NCI-H128 (cell line): ENCODE measurements around the gene JRKL.
A peak's percentile ranks its signal among the peaks of the same experiment; 100 is the strongest.

Source experiments
- DNase-seq: peaks from one replicate; lab custom pipeline; 2025; ENCODE audit not compliant: unreplicated experiment; lab: John Stamatoyannopoulos, UW

JRKL gene

DNA sequence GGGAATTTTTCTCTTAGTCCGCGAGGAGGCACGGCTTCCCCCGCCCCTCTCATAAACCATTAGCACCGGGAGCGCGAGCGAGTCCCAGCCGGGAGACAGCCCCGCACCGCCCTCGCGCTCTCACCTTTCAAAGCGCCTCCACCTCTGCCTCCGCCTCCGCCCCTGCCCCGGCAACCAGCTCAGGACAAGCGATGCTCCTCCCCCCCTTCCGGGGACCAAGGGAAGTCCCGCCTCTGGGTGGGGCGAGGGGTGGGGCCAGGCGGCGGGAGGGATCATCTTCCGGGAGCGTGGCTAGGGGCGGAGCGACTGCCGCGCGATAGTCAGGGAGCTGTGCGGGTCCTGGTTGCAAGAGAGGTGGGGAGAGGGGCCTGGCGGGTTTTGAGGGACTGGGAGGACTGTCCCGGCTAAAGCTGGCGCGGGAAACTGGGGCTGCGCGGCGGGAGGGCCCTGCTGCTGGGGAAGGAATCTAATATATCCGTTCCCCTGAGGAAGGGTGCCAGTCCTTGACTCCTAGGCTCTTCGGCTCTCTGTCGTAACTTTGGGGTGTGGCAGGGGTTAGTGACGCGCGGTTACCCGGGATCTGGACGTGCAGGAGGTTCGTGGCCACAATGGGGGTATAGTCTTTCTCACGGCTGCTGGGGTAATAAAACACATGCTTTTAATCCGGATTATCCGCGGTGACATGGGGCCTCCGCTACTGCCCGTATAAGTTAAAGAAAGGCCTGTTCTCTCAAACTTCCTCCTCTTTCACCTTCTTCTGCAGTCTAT, at the start of gene JRKL, which contains the start of gene CCDC82:
Gene JRKL (plus strand): TSS at position 294 of the 768 bp plus-strand sequence. CDS start 637 bp downstream, outside the sequence.
Gene CCDC82 (minus strand): TSS at position 193 of the 768 bp plus-strand sequence. CDS start 5,165 bp downstream, outside the sequence.
- peak; percentile 89 for DNase-seq

DNA sequence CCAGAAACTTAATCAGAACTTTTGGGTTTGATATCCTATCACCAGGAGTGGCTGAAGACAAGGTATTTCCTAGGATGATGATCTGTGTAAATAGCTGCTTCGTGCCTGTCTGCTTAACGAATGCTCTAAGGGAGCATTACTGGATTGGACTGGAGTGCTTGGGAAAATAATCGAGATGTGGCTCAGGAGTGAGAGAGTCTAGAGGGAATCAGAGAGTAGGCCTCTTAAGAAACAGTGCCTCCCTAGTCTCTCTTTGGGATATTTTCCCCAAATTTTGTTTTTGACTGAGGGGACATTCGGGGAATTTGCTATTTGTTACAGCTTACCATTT, 49.3 kb upstream of the JRKL start:
- DNase-seq: no peak

DNA sequence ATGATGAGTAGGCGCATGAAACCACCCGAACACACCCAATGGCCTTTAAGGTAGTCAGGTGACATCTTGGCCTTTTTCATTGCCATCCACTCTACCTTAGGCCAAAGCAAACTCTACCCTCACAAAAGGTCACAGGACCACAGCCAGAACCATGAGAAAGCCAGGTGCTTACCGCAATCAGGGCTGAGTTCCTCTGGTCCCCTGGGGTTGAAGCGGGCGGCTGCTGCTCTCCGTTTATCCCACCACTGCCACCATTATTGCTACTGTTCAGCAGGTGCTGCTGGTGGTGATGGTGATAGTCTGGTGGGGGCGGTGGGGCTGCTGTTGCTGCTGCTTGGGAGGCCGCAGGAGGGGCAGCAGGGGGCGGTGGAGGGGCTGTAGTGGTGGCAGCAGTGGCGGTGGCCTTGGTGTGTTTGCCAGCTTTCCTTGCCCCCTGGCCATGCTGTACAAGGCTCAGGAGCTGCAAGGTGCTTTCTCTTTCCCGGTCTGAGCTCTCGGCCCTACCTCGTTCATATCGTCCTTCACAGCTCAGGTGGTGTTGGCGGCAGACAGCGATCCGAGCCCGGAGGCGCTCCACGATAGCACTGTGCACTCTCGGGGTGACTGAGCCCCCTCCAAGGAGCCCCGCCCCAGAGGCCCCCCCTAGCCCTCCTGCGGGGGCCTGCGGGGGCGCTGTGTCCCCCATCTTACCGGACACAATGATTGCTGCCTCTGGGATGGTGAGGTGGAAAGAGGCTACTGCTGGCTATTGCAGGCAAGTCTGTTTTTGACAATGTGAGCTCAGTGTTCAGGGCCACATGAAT, 48.4 kb upstream of the JRKL start:
- DNase-seq: no peak

DNA sequence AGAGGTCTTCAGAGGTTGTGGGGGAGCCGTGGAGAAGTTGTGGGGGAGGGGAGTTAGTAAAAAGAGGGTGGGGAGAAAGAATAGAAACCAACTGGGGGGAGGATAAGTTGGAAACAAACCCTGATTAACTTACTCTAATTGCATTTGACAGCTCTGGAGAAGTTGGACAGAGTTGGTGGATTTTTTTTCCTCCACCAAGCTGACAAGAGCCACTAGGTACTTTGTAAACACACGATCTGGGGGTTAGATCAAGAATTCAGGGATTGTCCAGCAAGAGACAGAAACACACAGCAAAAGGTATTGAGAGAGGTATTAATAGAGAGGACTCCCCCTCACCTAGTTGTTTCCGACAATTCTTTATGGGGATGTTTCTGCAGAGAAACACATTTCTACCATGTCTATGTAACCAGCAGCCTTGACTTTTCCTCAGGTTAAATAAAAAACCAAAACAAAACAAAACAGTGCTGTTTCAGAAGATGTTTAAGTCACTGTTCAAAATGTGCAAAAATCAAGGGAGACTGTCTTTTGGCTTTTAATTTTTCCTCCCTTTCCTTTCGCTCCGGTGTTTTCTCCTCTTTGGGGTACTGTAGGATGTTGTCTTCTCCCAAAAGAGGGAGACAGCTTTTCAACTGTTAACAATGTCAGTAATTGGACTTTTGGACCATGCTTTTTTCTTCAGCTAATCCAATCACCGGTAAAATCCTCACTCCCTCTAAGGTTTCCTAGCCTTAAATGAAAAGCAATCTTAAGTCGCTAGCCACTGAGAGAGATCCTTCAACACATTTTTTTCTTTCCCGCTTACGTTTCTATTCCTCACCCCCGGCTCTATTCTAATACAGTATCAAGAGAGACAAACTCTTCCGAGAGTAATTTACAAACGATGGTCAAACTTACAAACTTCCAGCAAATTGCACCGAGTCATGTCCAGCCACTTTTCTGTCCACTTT, 47.5 kb upstream of the JRKL start:
- no peak for DNase-seq

DNA sequence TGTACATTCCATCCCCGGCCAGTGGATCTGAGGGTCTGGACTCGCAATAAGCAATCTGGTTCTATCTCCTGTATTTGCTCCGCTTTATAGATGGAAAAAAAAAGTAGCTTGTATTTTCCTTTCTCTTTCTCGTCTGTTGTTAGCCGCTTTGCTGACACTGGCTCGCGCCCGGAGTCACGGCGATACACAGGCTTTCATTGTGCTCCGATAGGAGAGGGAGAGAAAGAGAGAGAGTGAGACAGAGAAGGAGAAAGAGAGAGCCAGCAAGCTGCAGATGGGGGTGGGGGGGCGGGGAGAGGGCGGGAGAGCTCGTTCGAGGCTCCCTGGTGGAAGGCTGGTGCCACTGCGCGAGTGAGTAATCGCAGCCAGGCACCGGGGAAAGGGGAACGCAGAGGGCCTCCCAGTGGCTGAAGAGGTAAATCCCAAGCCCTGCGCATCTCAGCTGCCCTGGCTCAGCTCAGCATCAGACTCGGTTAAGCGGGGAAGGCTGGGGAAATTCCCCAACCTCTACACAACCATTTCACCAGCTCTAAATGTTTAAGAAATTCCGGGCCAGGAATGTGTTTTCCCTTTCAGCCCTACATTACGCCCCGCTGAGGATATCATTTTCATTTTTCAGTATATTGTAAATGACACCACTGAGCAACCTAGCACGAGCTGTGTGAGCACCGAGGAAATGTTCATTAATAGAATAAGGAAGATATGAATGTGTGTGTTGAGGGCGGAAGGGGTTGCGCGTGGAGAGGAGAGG, 46.7 kb upstream of the JRKL start, which contains the start of gene MAML2:
Gene MAML2 (minus strand): TSS at position 235 of the 751 bp plus-strand sequence. CDS start 1,300 bp downstream, outside the sequence.
- peak; percentile 75 for DNase-seq

DNA sequence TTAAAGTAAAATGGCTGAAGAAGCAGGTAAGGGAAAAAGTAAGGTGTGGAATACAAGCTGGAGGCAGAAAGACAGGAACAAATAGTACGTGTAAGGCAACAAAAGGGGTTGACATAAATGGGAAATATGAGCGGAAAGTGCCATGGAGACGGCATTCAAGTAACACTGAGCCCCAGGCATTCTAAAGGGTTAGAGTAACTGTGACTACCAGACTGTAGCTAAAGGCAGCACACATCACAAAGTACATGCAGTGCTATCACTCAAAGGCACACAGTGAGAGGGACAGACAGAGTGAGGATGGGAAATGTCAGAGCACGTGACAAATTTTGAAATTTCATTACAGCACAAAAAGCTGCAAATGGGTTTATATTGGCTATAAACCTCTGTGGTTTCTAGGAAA, 33.0 kb upstream of the JRKL start:
- no peak for DNase-seq

DNA sequence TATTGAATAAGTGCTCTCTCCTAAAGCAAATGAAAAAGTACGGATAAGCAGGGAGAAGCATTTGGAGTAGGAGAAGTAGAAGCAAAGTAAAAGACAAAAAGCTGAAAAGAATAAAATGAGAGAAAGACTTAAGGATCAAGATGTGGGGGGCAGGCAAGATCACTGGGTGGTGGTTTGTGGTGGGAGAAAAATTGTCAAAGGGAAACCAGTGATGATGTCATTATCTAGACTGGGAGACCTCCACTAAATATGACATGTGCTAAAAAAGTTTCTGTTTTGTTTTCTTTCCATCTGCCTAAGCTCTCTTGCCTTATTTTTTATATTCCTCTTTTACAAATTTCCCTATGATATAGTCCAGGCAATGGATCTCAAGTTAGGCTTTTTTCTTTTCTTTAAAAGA, 32.0 kb upstream of the JRKL start:
- no peak for DNase-seq

DNA sequence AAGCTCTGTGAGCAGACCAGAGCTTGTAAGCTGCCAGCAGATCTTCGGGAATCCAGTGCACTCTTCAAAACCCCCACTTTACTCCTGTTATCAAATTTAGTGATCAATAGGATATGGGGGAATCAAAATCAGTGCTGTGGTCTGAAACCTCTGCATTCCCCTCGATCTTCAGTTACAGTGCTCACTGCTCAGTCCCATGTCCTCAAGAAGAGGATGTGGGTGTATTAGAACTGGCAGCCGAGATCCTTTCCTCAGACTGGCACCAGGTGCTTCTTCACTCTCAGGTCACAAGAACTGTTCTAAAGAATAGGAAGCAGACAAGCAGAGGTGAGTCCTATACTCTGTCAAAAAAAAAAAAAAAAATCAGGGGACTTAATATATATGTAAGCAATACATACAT, 31.5 kb upstream of the JRKL start:
- DNase-seq: no peak

DNA sequence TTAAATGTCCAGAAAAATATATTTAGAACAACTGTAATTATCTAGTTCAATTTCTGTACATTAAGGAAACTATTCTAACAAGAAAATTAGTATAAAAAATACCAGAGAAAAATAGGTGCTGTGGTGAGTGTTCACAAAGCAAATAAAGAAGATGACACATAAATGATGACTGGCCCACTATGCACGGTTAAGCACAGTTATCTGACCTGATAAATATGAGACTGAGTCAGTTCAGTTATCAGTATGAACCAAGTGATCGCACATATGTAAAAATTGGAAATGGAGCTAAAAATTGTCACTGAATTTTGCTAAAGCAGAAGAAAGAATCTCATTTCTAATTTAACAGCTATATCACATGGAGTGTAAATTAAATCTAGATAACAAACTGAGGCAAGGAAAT, 28.0 kb upstream of the JRKL start:
- no peak for DNase-seq

DNA sequence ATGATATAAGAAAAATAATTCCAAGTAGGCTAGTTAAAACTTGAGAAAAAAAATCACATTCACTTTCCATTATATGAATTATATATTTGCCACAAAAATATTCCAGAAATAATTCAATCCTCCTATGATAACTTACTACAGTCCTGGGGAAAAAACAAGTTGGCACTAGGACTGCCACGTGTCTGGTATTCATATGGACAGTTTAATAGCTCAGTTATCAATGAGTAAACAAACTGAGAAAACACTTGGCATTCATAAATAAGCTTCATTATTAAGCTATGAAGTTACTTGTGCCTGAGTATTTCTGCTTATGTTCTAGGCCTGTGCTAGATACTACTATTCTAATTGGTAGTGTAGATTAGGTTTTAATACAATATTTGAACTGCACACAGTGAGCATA, 24.3 kb upstream of the JRKL start:
- no peak for DNase-seq

DNA sequence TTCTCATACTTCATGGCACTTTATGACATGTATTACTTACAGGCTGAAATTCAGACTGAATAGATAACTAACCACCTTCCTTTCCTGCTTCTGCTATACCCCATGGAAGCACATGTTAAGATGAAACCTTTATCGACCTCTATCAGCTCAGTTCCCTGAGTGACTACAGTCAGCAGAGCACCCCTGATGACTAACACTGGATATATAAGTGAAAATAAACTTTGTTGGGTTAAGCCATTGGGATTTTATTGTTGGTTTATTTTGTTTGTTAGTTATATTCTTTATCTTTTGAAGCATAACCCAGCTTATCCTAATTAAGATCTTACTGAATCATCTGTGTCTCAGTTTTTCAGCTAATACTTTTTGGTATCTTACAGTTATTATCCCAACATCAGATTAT, 23.8 kb upstream of the JRKL start:
- no peak for DNase-seq

DNA sequence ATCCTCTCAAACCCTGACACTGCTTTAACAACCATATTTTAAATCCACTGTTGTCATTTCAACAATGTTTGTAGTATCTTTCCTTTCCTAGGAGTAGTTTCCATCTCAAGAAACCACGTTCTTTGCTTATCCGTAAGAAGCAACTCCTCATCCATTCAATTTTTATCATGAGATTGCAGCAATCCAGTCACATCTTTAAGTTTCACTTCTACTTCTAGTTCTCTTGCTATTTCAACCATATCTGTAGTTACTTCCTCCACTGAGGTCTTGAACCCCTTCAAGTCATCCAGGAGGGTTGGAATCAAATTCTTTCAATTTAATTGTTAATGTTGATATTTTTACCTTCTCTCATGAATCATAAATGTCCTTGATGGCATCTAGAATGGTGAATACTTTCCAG, 22.5 kb upstream of the JRKL start:
- DNase-seq: no peak

DNA sequence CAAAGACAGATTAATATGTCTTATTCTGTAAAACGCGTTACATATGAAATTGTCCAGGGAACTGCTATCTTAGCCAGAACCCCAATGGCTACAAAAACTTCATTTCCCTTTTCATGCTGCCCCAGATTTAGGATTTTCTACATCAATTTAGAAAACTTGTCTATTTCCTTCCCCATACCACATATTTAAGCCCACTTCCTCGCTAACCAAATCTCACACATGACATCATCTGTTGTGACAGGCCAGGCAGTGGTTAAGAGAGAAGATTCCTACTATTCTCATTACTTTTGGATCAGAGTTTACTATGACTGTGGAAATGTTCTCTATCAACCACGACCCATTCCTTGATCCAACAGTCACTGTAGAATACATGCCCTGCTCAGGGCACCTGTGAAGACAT, 16.0 kb upstream of the JRKL start:
- DNase-seq: no peak

DNA sequence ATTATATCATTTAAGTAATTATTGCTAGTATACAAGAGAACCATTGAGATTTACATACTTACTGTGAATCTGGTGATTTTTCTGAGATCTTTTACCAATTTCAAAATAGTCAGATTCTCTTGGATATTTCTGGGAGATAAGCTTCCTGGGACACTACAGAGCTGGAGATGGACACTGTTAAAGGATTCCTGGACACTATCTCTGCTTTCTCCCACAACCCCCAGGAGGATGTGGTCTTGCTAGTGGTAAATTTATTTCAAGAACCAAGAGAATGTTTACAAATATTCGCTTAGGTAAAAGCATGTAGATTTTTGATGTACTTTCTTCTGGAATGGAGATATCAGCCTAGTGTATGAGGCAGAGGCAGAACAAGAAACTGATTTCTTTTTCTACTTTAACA, 13.0 kb upstream of the JRKL start:
- no peak for DNase-seq

DNA sequence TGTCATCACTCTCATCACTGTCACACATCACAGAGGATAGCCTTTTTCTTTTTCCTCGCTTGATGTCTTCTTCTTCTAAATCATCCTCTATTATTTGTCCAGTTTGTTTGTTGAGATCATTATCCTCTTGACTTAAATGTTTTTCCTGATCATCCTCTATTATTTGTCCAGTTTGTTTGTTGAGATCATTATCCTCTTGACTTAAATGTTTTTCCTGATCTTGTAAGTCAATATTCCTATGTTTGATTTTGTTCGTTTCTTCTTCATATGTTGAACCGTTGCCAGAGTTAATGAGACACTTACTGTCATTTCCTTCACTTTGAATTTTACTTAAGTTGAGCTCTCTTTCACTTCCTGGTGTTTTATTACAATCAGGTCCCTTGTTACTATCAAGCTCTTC, 5.7 kb upstream of the JRKL start:
- DNase-seq: no peak

DNA sequence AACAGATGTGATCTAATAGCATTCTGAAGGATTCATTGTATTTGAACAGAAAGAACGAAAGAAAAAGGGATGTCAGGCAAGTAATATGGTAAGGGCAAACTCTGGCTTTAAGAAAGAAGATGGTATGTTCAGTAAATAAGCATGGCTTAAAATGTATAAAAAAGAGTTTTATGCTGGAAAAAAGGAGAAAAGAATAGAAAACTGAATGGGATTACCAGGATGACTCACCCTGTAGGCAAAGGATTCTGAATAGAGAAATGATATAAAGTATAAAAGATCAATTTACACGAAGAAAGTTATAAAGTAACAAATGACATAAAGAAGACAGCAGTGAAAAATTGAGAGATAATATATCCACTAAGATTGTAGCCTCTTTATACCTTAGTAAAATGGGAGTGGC, 4.6 kb upstream of the JRKL start:
- DNase-seq: no peak

DNA sequence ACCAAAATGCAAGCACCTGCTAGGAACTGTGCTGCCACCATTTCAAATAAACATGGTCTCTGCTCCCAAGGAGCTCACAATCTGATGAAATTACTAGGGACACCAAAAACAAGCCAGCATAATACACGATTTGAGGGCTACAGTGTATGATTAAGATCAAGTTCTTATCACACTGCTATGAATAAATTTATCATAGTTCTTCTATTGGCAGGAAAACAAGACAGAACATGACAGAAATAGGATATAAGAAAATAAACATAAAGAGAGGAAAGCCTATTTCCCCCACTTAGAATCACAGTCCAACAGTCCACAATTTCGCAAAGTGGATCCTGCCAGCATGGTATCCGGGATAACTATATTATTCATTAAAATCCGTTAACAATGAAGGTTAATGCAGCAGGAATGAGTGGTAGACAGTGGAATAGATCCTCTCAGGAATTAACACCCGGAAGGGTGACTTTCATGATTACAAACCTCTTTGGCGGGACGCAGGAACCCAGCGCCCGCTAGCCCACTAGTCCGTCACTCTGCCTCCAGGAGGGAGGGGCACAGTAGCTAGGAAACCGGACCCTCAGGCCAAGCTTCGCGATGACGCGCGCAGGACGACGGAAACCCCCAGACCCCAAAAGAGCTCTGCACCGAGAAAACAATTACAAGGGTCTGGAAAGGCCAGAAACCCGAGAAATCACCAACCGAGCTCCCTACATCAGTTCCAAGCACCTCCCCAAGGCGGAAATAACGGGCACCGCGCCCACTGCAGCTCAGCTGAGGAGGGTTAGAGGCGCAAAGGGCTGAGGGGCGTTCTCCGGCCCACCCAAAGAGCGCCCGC, 708 bp upstream of the JRKL start:
- DNase-seq: peak; percentile 52

DNA sequence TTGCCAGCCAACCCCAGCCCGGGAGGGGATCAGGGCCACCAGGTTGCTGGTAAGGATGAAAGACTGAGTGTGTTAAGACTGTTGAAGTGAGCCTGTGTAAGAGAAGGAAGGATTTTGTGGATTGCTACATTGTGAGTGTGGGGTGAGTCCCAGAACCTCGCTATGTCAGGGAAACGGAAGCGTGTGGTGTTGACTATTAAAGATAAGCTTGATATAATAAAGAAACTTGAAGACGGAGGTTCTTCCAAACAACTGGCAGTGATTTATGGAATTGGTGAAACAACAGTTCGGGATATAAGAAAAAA, 627 bp downstream of the JRKL start:
- DNase-seq: no peak

DNA sequence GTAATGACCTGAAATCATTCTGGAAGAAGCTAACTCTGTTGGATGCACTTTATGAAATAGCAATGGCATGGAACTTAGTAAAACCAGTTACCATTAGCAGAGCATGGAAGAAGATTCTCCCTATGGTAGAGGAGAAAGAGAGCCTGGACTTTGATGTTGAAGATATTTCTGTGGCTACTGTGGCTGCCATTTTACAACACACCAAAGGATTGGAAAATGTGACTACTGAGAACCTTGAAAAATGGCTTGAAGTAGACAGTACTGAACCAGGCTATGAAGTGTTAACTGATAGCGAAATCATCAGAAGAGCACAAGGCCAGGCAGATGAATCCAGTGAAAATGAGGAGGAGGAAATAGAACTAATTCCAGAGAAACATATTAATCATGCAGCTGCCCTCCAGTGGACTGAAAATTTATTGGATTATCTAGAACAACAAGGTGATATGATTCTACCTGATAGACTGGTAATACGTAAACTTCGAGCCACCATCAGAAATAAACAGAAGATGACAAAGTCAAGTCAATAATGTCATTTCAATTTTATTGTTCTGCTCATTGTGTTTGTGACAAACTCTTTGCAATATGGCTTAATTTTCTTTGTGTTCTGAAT, 2.0 kb downstream of the JRKL start:
- DNase-seq: no peak
